Kidney epithelial cell (primary cell): ENCODE measurements around the gene ASPSCR1. TPM values are rescaled to one million over a fixed set of nuclear protein-coding genes. Genes with fewer than 3 reads are reported as not detected.

Experiments used
- DNase-seq: peaks from one replicate; pipeline ENCODE4 v3.0.0-alpha.2; 2010; ENCODE audit warnings: low read depth
- H3K27me3 ChIP-seq: 2 replicates; pipeline ENCODE4 v1.6.0; 2011; ENCODE audit warnings: low read length; ENCODE audit not compliant: control insufficient read depth, insufficient read depth
- H3K36me3 ChIP-seq: 2 replicates; pipeline ENCODE4 v1.5.1; 2011; ENCODE audit warnings: low read length; ENCODE audit not compliant: control insufficient read depth, insufficient read depth
- H3K4me3 ChIP-seq: 2 replicates; pipeline ENCODE4 v1.5.1; 2011; ENCODE audit warnings: low read depth, mild to moderate bottlenecking, control low read depth, low read length
- total RNA-seq: library from RNA; depleted of rRNA; stranded (reverse); fragments of >200 nt; gene quantifications from 2 replicates; pipeline ENCODE4 v1.2.3, GENCODE V29; 2015
- TF ChIP-seq, protein P1 (sequence below): IDR thresholded peaks from 2 replicates; pipeline ENCODE4 v1.5.1; 2011; ENCODE audit warnings: mild to moderate bottlenecking, moderate library complexity, low read length, control low read depth, inconsistent platforms; ENCODE audit not compliant: insufficient read depth, poor library complexity, severe bottlenecking

ASPSCR1 gene
- total RNA-seq, 1 donor from 2014 or later: 19.5 TPM

DNA sequence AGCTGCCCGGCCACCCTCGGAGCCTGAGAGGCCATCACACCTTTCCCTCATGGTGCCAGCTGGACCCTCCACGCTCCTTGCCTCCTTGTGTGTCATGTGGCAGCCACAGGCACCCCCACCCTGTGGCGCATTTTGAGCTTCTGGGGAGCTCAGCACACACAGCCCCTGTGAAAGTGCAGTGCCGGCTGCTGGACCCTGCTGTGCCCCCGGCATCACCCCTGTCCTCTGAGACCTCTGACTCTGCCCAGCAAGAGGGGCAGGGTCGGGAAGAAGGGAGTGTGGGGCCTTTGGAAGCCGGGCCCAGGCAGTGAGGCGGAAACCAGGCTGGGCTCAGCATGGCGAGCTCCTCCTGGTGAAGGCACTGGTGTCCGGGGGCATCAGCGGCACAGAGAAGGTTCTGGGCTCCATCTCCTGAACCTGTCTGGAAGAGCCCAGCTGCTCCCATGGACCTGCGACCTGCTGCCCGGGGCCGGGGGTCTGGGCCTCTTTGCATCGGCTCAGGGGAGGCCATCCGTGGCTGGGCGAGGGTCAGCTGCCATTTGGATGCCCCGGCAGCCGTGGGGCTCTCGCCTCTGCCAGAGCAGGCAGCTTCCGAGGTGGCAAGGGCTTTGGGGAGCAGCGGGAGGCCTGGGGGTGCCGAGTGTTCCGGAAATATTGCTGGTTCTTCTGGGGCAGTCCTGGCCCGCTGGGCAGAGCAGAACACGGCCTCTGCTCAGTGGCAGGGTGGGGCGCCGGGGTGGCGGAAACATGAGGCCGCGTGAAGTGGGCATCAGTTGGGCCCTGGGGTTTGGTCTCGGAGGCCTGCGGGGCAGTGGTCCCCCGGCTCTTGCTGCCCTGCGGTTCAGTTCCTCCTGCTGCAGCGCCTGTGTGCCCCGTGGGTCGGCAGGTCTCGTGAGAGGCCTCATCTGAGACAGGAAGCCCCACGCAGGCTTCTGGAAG, 27.4 kb downstream of the ASPSCR1 start:
- no peak for DNase-seq
- Histone ChIP-seq H3K36me3 (no peaks in the 10 kb centered on the region), H3K27me3 (no peaks in the 10 kb centered on the region), H3K4me3 (no peak overlapping the region)
- TF ChIP-seq, protein P1, sequence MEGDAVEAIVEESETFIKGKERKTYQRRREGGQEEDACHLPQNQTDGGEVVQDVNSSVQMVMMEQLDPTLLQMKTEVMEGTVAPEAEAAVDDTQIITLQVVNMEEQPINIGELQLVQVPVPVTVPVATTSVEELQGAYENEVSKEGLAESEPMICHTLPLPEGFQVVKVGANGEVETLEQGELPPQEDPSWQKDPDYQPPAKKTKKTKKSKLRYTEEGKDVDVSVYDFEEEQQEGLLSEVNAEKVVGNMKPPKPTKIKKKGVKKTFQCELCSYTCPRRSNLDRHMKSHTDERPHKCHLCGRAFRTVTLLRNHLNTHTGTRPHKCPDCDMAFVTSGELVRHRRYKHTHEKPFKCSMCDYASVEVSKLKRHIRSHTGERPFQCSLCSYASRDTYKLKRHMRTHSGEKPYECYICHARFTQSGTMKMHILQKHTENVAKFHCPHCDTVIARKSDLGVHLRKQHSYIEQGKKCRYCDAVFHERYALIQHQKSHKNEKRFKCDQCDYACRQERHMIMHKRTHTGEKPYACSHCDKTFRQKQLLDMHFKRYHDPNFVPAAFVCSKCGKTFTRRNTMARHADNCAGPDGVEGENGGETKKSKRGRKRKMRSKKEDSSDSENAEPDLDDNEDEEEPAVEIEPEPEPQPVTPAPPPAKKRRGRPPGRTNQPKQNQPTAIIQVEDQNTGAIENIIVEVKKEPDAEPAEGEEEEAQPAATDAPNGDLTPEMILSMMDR: no peak

GRCh38 chr17:82005701-82006348, 28.4 kb downstream of the ASPSCR1 start:
- H3K4me3 ChIP-seq: no peak overlapping the region
- H3K27me3 ChIP-seq: no peaks in the 10 kb centered on the region
- H3K36me3 ChIP-seq: no peaks in the 10 kb centered on the region
- no peak for DNase-seq
- TF ChIP-seq, protein P1: no peak

GRCh38 chr17:82006468-82007227, 29.2 kb downstream of the ASPSCR1 start:
- TF ChIP-seq, protein P1: no peak
- Histone ChIP-seq H3K27me3 (no peaks in the 10 kb centered on the region), H3K36me3 (no peaks in the 10 kb centered on the region), H3K4me3 (no peak overlapping the region)
- no peak for DNase-seq

GRCh38 chr17:82007228-82007494, 29.7 kb downstream of the ASPSCR1 start:
- no peaks in the 10 kb centered on the region for H3K36me3 ChIP-seq
- no peak overlapping the region for H3K4me3 ChIP-seq
- TF ChIP-seq, protein P1: no peak

DNA sequence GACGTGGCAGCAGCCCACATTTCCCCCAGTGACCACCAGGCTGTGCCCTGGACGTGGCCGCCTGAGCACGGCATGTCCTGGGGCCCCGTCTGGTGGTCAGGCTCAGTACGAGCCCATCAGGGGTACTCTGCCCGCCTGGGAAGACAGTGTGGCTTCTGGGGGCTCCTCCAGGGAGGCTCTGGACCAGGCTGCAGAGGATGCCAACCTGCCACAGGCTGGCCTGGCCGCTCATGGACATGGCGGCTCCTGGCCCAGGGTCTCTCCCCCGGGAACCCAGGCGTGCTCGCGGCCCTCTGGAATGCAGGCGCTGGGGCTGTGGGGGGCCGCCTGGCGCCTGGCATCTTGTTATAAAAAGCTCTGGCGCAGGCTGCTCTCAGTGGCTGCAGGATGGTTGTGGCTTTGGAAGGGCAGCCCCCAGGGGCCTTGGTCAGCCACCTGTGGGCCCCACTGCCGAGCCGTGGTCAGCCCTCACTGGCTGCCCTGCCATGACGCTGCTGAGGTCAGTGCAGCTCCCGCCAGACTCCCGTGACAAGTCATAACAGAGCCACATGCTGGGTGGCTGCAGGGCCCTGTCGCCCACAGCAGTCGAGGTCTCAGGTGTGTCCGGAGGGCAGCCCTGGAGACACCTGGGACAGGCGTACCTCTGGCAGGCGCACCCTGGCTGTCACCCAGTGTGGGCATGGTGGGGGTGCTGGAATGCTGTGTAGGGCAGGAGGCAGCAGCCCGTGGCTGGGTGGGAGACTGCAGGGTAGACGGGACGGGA, 30.2 kb downstream of the ASPSCR1 start:
- Histone ChIP-seq H3K27me3 (no peaks in the 10 kb centered on the region), H3K36me3 (no peaks in the 10 kb centered on the region), H3K4me3 (no peak overlapping the region)
- no peak for DNase-seq
- TF ChIP-seq, protein P1: peak; percentile 33

More at GRCh38 chr17:82007228-82007494, 29.7 kb downstream of the ASPSCR1 start:
- no peak for DNase-seq
- H3K27me3 ChIP-seq: no peaks in the 10 kb centered on the region
